Jurkat, Clone E6-1 (cell line): ENCODE measurements around the gene PTPRN2.

ENCODE experiments used
- DNase-seq: peaks from one replicate; pipeline ENCODE4 v3.0.0-alpha.2; 2011; ENCODE audit warnings: low read depth, low spot score
- H3K4me3 ChIP-seq: 2 replicates; pipeline ENCODE4 v1.5.1; 2011; ENCODE audit warnings: mild to moderate bottlenecking, low read length, control low read depth, moderate library complexity

PTPRN2 gene

DNA sequence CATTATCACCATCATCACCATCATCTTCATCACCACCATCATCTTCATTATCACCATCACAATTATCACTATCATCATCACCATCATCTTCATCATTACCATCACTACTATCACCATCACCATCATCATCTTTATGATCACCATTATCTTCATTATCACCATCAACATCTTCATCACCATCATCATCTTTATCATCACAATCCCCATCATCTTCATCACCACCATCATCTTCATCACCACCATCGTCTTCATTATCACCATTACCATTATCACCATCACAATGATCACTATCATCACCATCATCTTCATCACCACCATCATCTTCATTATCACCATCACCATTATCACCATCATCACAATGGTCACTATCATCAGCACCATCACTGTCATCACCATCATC is 621.1 kb downstream of the PTPRN2 start:
- DNase-seq: no peak
- H3K4me3 ChIP-seq: no peak overlapping the region

DNA sequence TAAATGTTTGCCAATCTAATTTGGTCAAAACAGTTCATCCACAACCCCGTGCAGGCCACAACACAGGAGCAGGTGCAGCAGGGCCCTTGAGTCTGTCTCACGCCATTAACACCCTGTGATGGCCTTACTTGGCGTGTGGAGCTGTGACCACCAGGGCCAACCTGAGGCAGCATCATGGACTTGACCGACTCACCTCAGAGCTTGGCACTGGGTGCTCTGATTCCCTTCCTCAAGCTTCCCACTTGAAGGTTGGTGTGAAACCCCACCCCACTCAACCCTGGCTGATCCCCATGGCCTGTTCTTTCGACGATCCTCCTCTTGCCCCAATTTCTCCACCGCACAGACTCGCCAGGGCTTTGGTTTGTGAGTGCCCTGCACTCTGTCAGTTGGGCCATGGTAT is 623.1 kb downstream of the PTPRN2 start:
- DNase-seq: no peak
- H3K4me3 ChIP-seq: no peak overlapping the region

DNA sequence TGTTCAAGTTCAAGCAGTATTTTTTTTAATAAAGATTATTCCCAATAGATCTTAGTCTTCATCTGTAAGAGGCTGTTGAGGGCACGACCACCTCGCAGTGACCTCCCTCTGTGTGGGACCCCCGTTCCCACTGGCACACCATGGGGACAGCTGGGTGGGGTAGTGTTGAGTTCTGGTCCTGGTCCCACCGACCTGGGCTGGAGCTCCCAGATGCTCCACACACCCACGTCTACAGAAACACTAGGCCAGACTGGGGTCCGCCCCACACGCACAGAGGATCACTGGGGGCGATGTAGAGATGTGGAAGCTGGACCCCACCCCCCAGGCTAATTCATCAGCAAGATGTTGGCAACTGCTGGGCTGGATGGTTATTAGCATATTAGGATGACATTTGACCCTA is 623.6 kb downstream of the PTPRN2 start:
- no peak for DNase-seq
- H3K4me3 ChIP-seq: no peak overlapping the region

DNA sequence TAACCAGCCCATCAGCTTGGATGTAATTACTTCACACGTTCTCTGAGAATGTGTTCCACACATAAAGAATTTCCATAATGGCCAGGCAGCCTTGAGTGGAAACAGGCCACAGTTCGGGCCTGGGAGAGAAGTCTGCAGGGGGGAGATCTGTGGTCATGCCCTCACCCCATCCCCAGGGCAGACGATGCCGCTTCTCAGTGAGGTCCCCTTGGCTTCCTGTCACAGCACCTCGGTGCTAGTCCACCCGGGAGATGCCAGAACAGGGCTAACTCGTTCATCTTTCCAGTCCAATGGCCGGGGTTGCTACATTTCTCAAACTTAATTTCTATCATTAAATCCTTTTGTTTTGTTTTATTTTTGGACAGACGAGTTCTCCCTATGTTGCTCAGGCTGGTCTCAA is 624.1 kb downstream of the PTPRN2 start:
- no peak for DNase-seq
- H3K4me3 ChIP-seq: no peak overlapping the region

DNA sequence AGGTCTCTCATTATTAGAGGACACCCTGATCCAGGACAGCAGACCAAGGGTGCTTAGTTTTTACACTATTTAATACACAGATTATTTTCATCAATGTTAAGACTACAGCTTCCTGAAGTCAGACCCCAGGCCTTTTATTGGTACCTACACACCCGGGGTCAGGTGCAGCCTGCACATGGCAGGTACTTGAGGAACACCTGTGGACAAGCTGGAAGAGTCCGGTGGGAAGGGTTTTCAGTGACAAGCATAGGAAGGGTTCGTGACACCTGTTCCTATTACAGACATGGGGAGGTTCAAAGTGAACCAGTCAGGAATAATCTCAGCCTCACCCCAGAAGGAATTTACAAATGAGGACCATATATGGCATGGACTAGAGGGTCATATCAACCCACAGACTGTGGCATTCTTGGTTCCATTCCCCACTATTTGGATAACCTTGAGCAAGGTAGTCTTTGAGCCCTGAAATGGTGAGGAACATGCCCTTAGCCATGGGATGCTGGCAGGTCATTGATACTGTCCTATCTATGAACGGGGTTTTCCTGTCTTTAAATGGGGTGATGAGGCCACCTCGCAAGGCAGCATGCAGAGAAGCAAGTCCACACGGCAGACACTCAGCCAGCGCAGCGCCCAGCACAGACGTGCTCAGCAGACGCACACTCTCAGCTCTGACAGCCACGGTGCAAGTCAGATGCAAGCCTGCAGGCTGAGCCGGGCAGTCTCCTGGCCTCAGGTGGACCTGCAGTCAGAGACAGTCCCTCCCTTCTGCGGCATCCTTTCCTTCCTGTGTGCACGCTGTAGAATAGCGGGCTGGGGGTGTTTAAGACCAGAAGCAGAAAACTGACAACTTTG is 624.9 kb downstream of the PTPRN2 start:
- H3K4me3 ChIP-seq: no peak overlapping the region
- no peak for DNase-seq

DNA sequence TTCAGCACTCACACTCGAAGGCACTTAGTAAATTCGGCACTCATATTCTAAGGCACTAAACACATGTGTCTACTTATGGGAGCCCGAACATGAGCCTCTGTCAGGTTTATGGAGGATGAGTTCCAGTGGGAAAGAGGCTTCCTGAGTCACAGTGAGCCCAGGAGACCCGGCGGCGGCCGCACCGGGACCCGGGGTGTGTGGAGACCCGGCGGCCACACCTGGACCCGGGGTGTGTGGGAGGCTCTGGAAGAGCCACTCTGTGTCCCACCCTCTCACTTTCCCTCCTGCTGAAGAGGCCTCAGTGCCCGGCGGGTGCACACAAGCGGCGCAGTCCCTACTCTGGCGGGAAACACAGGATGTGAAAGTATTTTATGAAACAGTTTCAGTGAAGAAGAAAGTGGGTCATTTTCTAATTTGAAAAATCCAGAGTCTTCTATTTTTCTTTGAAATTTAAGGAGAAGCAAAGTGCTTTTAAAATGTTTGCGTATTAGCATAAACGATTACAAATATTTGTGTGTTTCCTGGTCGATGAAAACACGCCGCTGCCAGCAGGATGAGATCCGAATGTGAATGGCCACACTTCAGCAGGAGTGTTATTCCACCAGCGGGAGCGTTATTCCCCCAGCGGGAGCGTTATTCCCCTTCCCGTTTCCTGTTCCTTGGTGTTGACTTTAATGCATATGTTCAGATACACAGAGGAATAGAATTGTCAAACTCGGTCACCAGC is 625.7 kb downstream of the PTPRN2 start:
- DNase-seq: no peak
- H3K4me3 ChIP-seq: no peak overlapping the region

DNA sequence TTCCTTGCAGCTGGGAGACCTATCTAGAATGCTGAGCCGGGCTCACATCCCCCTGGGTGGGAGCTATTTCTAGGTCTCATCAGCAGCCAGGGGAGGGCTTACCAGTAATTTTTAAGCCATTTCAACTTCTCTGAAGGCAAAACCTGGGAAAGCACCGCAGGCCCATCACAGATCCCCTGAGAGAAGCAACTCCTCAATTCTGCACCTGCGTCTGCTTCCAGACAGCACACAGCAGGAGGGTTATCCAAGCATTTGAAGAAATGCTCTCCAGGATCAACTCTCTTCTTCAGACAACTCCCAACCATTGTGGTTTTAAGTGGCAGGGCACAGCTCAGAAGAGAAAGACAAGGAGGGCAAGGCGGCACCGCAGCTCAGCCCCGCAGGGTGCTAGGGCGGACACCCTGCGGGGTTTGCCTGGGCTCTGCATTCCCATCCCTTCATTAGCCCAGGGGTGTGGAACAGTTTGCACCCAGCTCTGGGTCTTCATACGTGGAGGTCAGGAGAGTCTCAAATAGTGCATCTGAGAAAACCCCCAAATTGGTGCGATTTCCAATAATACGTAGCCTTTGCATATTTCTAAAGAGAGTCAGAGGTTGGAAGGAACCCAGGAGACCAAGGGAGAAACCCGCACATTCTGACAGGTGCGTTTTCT is 632.1 kb downstream of the PTPRN2 start:
- no peak for DNase-seq
- H3K4me3 ChIP-seq: no peak overlapping the region

DNA sequence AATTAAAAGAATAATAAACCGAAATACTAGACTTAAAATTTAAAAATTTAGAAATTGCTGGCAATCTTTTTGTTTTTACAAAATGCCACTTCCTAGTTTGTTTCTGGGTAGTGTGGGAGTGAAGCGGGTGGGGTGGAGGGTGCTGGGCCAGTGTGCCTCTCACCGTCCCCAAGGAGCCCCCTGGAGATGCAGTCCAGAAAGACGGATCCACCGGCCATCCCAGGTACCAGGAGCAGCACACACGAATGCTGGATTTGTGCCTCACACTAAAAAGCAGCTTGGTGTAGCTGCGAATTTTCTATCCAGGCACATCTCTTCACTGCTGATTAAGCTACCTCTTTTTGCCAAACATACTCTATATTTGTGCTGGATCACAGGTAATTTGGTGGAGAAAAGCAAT is 632.7 kb downstream of the PTPRN2 start:
- no peak for DNase-seq
- no peak overlapping the region for H3K4me3 ChIP-seq

DNA sequence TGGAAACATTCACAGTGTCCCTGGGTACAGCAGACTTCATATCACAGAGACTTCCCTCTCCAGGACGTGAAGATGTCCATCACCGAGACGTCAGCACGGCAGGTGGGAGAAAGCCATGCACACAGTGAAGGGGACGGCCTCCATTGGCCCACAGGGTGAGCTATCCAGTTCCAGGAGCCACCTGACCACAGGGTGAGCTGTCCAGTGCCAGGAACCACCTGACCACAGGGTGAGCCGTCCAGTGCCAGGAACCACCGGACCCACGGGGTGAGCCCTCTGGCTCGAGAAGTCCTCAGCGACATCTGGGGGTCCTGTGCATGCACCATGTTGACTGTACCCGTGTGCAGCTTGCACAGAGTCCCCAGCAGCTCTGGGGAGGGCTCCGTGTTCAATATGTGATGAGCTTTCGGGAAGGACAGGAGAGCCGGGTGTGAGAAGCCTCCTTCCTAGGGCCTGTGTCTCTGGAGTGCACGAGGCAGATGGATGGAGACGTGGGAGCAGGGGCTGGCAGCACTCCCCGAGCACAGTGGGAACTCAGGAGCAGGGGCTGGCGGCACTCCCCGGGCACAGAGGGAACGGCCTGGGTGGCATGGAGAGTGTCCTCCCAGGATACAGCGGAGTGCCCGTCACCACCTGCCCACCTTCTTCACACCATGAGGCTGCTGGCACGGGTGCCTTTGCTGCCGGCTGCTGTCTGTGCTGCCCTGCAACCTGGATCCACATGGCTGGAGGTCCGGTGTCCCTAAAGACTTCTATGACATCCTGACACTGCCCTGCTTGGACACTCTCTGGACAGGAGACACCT is 634.6 kb downstream of the PTPRN2 start:
- DNase-seq: no peak

DNA sequence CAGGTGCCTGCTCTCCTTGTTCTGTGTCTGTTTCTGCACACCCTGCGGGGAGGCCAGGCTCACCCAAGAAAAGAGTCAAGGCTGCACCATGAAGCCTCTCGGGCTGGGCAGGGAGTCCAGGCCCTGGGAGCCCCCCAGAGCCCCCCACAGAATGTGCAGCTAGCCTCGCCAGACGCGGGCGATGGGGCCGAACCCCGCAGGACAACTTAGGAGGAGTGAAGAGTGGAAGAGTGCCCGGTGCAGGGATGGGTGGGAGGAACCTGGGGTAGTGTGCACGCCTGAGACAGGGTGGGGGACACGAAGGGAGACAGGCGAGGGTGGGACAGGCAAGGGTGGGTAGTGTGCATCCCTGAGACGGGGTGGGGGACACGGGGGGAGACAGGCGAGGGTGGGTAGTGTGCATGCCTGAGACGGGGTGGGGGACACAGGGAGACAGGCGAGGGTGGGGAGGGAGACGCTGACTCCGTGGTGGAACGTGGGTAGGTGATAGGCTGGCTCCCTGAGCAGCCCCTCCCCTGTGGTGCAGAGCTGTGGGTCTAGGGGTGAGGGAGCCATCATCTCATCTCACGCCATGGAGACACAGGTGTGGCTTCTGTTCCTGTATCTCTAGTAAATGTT is 635.5 kb downstream of the PTPRN2 start:
- no peak overlapping the region for H3K4me3 ChIP-seq
- no peak for DNase-seq

More for the DNA sequence above, 634.6 kb downstream of the PTPRN2 start:
- H3K4me3 ChIP-seq: no peak overlapping the region

DNA sequence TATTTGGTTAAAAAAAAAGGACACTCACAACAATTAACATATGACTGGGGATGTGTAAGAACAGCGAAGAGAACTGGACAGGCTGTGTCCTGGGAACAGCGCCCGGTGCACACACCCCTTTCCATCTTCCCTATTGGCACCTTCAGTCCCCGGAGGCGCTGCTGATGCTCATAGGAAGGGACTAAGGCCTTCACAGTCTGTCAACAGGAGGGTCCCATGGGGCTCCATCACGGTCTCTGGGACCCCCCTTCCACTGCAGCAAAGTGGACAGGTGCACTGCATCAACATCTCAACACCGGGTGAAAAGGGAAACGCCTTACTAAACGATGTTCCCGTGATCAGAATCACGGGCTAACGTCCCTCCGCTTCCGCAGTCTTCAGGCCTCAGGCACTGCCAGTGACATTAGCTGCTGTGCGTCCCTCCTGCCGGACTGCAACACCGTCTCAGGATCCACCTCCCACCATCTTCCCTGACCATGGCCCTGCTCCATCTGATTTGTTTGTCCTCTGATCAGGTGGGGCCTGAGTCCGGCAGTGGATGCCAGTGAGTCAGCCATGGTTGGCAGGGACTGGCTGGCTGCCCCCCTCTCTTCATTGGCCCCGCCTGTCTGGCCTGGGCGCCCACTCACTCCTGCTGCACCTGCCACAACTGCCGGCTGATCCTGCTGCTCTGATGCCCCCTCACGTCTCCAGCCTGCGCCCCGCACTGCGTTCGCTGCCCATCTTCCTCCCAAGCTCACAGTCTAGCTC is 636.1 kb downstream of the PTPRN2 start:
- H3K4me3 ChIP-seq: no peak overlapping the region
- DNase-seq: no peak

DNA sequence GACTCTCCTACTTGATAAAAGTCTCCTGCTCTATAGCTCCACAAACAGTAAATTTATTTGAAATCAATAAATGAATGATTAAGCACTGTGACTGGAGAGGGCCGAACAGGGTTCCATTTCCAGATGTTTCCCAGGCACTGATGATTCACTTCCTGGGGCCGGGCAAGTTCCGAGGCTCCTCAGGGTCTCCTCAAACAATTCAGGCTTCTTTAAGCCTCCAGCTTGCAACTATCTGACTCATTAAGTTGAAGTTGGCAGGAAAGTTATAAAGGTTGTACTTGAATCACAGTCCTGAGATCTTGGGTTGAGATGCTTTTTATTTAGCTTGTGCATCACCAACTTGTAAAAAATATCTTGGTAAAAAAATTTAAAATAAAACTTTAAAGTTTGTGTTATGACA is 637.9 kb downstream of the PTPRN2 start:
- no peak overlapping the region for H3K4me3 ChIP-seq
- DNase-seq: no peak

DNA sequence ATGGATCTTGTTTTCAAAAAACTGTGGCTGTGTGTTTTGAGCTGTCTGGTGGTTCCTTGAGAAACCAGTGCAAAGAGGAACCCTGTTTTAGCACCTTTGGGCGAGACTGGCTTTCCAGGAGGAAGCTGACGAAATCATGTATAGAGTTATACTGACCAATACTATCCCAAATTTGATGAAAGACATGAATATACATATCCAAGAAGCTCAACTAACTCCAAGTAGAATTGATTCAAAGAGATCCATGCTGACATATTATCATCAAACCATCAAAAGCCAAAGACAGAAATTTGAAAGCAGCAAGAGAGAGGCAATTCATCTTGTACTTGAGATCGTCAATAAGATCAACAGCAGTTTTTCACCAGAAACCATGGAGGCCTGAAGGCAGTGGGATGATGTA is 640.1 kb downstream of the PTPRN2 start:
- no peak for DNase-seq
- no peak overlapping the region for H3K4me3 ChIP-seq

DNA sequence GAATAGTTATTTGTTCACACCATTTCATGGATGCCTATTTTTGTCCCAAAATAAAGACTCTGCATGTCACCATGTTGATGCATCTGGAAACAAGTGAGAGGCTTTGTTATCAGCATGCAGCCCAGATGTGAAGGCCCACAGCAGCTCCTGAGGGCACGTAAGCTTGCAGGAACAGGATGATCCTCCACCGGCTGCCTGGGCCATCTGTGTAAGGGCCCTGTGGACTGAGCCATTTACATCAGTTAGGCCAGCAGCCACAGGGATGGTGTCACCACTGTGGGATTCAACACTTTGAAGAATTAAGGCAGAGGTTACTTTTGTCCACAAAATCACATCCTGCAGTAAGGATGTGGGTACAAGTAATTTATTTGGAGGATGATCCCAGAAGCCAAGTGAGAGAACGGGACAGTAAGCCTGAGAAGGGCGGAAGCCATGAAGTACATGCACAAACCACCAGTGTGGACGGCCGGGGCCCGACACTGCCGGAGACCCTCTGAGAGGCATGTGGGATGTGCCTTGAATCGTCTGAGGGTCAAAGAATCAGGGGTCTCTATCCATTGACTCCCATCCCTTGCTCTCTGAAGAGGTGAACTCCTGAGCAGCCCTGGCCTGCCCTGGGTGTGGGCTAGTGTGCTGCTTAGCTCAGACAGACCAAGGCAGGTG is 641.1 kb downstream of the PTPRN2 start:
- no peak overlapping the region for H3K4me3 ChIP-seq
- DNase-seq: no peak

DNA sequence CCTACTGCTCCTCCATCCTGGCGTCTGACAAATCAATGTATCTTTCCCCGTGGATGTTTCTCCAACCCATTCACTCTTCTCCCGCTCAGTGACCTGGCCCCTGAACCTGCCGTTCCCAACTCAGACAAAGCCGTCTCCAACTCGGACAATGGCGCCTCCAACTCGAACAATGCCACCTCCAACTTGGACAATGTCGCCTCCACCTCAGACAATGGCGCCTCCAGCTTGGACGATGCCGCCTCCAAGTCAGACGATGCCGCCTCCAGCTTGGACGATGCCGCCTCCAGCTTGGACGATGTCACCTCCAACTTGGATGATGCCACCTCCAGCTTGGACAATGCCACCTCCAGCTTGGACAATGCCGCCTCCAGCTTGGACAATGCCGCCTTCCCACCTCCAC is 642.2 kb downstream of the PTPRN2 start:
- no peak for DNase-seq
- H3K4me3 ChIP-seq: no peak overlapping the region

DNA sequence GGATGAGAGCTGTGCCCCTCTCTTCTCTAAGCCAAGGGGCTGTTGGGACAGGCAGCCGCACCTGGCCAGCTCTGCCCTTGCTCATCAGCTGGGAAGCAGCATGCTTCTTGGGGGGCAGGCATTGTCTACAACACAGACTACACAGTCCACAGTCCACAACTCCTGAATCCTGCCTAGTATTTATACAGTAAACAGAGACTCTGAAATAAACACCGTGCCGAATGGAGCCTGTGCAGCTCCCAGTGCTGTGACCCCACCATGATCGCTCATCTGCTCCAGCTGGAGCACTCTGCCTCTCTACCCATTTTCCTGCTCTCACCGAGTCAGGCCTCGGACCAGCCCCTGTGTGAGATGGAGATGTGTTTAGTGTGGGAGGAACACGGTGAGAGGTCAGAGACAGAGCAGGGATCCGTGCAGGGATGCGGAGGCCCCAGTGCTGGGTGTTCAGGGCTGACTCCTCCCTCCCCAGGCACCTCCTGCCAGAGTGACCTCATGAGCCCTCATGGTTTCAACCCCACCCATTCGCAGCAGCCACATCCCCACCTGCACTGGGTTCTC is 642.8 kb downstream of the PTPRN2 start:
- H3K4me3 ChIP-seq: no peak overlapping the region
- no peak for DNase-seq

DNA sequence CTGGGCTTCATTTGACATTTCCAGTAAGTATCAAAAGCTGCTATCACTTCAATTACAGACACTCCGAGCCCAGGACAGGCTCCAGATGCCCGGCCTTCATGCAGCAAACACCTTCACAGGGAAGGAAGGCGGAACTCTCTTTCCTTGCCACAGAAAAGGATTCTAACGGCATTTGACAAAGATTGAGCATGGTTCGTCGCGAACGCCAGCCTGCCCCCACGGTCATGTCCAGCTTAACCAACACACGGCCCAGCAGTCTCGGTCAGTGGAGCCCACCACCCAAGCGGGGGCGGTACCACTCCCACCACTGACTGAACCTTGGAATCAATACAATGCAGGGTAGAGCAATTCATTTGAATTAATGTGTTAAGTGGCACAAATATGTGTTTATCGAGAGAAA is 643.6 kb downstream of the PTPRN2 start:
- DNase-seq: no peak
- H3K4me3 ChIP-seq: no peak overlapping the region

DNA sequence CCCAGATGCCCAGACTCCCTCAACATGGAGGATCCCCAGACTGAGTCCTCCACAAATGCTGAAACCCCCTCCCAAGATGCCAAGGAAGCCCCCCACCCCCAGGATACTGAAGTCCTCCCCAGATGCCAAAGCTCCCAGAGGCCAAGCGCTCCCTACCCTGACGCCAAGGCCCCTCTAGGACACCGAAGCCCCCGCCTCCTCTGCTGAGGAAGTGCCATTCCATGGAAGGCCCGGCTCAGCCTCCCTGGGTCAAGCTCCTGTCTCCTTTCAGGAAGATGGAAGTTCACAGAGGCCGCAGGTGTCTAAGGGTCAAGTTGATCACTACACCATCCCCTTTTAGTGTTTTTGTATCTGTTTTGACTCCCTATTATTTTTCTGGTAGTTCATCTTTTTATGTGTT is 644.1 kb downstream of the PTPRN2 start:
- DNase-seq: no peak
- H3K4me3 ChIP-seq: no peak overlapping the region
